SH-SY5Y (cell line): ENCODE results near the gene GNE.

ENCODE experiments used
- GATA2 ChIP-seq: IDR thresholded peaks from 2 replicates; pipeline ENCODE4 v1.6.1; 2011; ENCODE audit warnings: mild to moderate bottlenecking, low read depth, low read length
- GATA3 ChIP-seq: IDR thresholded peaks from 2 replicates; pipeline ENCODE4 v1.6.1; 2011; ENCODE audit warnings: low read depth, mild to moderate bottlenecking, low read length, moderate library complexity

DNA sequence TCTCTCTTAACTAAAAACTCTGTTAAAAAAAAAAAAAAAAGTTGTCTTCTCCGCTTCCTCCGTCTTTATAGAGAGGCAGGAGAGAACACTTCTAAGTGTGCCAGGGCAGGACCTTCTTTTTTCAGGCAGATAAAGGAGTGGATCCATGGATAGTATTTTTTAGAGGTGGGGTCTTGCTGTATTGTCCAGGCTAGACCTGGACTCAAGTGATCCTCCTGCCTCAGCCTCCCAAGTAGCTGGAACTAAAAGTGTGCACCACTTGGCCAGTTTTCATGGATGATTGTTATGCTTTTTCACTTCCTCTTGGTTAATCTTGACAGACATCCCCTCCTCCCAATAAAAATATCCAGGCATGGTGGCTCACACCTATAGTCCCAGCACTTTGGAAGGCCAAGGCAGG, 20.0 kb upstream of the GNE start:
- no peak for TF ChIP-seq GATA2
- no peak for TF ChIP-seq GATA3
